ENCODE data around the gene HAP1.

- TF ChIP-seq CTCF (IDR thresholded peaks at IDR 0.05): no peak
- no peak for TF ChIP-seq POLR2AphosphoS5 (IDR thresholded peaks at IDR 0.05; ENCODE audit: insufficient read depth in 1 of 2, low read depth in 1 of 2)
Observed at GRCh38 chr17:41733348-41734138, 900 bp downstream of the HAP1 start.
